HL-60 (cell line): ENCODE measurements around the gene NYNRIN.

Experiments
- DNase-seq, 2 experiments: peaks; one replicate each; pipeline ENCODE4 v3.0.0-alpha.2; 2010 to 2020; ENCODE audit warnings: low read depth in 1 of 2, low spot score in 1 of 2
- H3K27ac ChIP-seq: fragments of 250-450 bp; sonication (Bioruptor Pico); replicated peaks from 2 replicates; pipeline ENCODE4 v1.5.1; 2020; ENCODE audit warnings: mild to moderate bottlenecking, moderate library complexity
- H3K27me3 ChIP-seq: fragments of 250-450 bp; sonication (Bioruptor Pico); 2 replicates; pipeline ENCODE4 v1.5.1; 2021; ENCODE audit warnings: mild to moderate bottlenecking, moderate library complexity; ENCODE audit not compliant: insufficient read depth, poor library complexity, severe bottlenecking
- H3K4me3 ChIP-seq: replicated peaks from 2 replicates; pipeline ENCODE4 v1.5.1; 2011; ENCODE audit warnings: mild to moderate bottlenecking, control low read depth, low read length; ENCODE audit not compliant: insufficient read depth
- CTCF ChIP-seq: IDR thresholded peaks from one replicate; pipeline ENCODE4 v1.5.1; 2011; ENCODE audit warnings: low read length, control low read depth, inconsistent platforms; ENCODE audit not compliant: insufficient read depth
- GABPA ChIP-seq: IDR thresholded peaks from 2 replicates; pipeline ENCODE4 v1.6.1; 2012; ENCODE audit warnings: low read depth
- POLR2AphosphoS5 ChIP-seq: IDR thresholded peaks from 2 replicates; pipeline ENCODE4 v1.6.1; 2012; ENCODE audit warnings: low read depth
- REST ChIP-seq: IDR thresholded peaks from 2 replicates; pipeline ENCODE4 v1.6.1; 2012; ENCODE audit warnings: low read depth; ENCODE audit not compliant: insufficient replicate concordance
- SPI1 ChIP-seq: IDR thresholded peaks from 2 replicates; pipeline ENCODE4 v1.6.1; 2012; ENCODE audit warnings: low read depth, mild to moderate bottlenecking, borderline replicate concordance

Gene NYNRIN

GRCh38 chr14:24363401-24363800, 35.4 kb upstream of the NYNRIN start:
- H3K27me3 ChIP-seq: peaks cover 25% of the 10 kb centered on the region
- no peak overlapping the region for H3K27ac ChIP-seq
- TF ChIP-seq CTCF (no peak), GABPA (no peak), POLR2AphosphoS5 (no peak), REST (no peak), SPI1 (no peak)
- DNase-seq: no peak
- no peak overlapping the region for H3K4me3 ChIP-seq

- TF ChIP-seq SPI1 (no peak), REST (no peak), POLR2AphosphoS5 (no peak), GABPA (no peak), CTCF (no peak)
- Histone ChIP-seq H3K27ac (no peak overlapping the region), H3K27me3 (peaks cover 34% of the 10 kb centered on the region), H3K4me3 (no peak overlapping the region)
- DNase-seq: no peak
Observed at GRCh38 chr14:24364841-24365240, 34.0 kb upstream of the NYNRIN start.

GRCh38 chr14:24365600-24366412, 33.0 kb upstream of the NYNRIN start:
- peak; percentile 38 to 84 for DNase-seq
- Histone ChIP-seq H3K27ac (no peak overlapping the region), H3K27me3 (peaks cover 34% of the 10 kb centered on the region), H3K4me3 (no peak overlapping the region)
- TF ChIP-seq REST (no peak), CTCF (peak; percentile 61)
